K562 (cell line): ENCODE results near the gene C10orf105. TPM values are rescaled to one million over a fixed set of nuclear protein-coding genes. Genes with fewer than 3 reads are reported as not detected.

Experiments
- ATAC-seq: fragments of 200-7000 bp; cut with Tn5 transposase; 3 replicates; pipeline ENCODE4 v1.9.1; 2020; ENCODE audit warnings: moderate library complexity
- BruUV-seq: library from RNA; stranded (reverse); fragments of 400-500 nt; replicated peaks from 2 replicates; lab custom pipeline; 2021; lab: Mats Ljungman, UMichigan
- CTCF ChIA-PET: fragments of 300-600 bp; formaldehyde crosslinking; extraction: SDS; loops from one replicate; lab custom pipeline; 2021; ENCODE audit warnings: low intra/inter-chr PET ratio; lab: Yijun Ruan, JAX
- POLR2A ChIA-PET: fragments of 300-600, 350-650 bp; sonication (Branson Sonifier 250); formaldehyde crosslinking; extraction: SDS; loops from one replicate; lab custom pipeline; 2021; ENCODE audit warnings: antibody characterized with exemption, inconsistent platforms; lab: Yijun Ruan, JAX
- DNase-seq, 4 experiments: peaks; one replicate each; pipeline versions ENCODE4 v3.0.0 to v3.0.0-alpha.2; 2011 to 2018; ENCODE audit warnings: low spot score in 3 of 4, mixed read lengths in 3 of 4; ENCODE audit errors: extremely low read depth in 1 of 4
- FAIRE-seq: peaks from 2 replicates; lab custom pipeline; 2011; peaks lifted over from hg19 to GRCh38; lab: Jason Lieb, UNC
- H2AFZ ChIP-seq: 2 replicates; pipeline ENCODE4 v1.6.0; 2011; ENCODE audit warnings: low read depth, low read length, control low read depth, inconsistent platforms
- H3K27ac ChIP-seq: fragments of 200-600 bp; 3 replicates; pipeline ENCODE4 v1.8.0; 2011; ENCODE audit warnings: low read depth, mild to moderate bottlenecking, control low read depth, inconsistent platforms, low read length, moderate library complexity, mixed read lengths; ENCODE audit errors: extremely low read depth
- H3K27me3 ChIP-seq, 2 experiments: fragments of 300-600 bp in 1 of 2; 2 replicates in 1 of 2; 3 replicates in 1 of 2; pipeline versions ENCODE4 v1.6.0 to v1.8.0; 2011; ENCODE audit warnings: inconsistent platforms in 2 of 2, low read length in 2 of 2, mild to moderate bottlenecking in 1 of 2, mixed read lengths in 1 of 2, moderate library complexity in 1 of 2; ENCODE audit not compliant: control insufficient read depth in 2 of 2, insufficient read depth in 2 of 2
- H3K36me3 ChIP-seq: fragments of 300-600 bp; 3 replicates; pipeline ENCODE4 v1.8.0; 2011; ENCODE audit warnings: mild to moderate bottlenecking, low read length, inconsistent platforms; ENCODE audit not compliant: control insufficient read depth, insufficient read depth
- H3K4me1 ChIP-seq, 2 experiments: fragments of 200-600 bp in 1 of 2; replicated peaks in 1 of 2; 2 replicates in 1 of 2; 3 replicates in 1 of 2; pipeline versions ENCODE4 v1.5.1 to v1.8.0; 2011; ENCODE audit warnings: inconsistent platforms in 2 of 2, low read length in 2 of 2, mild to moderate bottlenecking in 1 of 2, mixed read lengths in 1 of 2, moderate library complexity in 1 of 2; ENCODE audit not compliant: control insufficient read depth in 2 of 2, insufficient read depth in 2 of 2
- H3K4me2 ChIP-seq: 2 replicates; pipeline ENCODE4 v1.6.1; 2011; ENCODE audit warnings: low read length, control low read depth, inconsistent platforms, mixed read lengths; ENCODE audit not compliant: insufficient read depth
- H3K4me3 ChIP-seq: fragments of 200-600 bp; sonication (generic), shearing (Covaris generic); 2 replicates; pipeline ENCODE4 v1.5.1; 2016; ENCODE audit warnings: control low read depth, inconsistent platforms
- H3K79me2 ChIP-seq: fragments of 200-600 bp; 3 replicates; pipeline ENCODE4 v1.8.0; 2011; ENCODE audit warnings: low read length, inconsistent platforms; ENCODE audit not compliant: control insufficient read depth, insufficient read depth
- H3K9ac ChIP-seq, 2 experiments: 2 replicates each; pipeline versions ENCODE4 v1.6.0 to v1.6.1; 2011; ENCODE audit warnings: low read depth in 2 of 2, low read length in 2 of 2, control low read depth in 1 of 2, inconsistent platforms in 1 of 2, mild to moderate bottlenecking in 1 of 2, mixed read lengths in 1 of 2; ENCODE audit not compliant: insufficient read depth in 1 of 2
- H3K9me1 ChIP-seq: one replicate; pipeline ENCODE4 v1.6.0; 2011; ENCODE audit warnings: inconsistent platforms, mild to moderate bottlenecking, low read length, moderate library complexity; ENCODE audit not compliant: control insufficient read depth, insufficient read depth
- H3K9me3 ChIP-seq: replicated peaks from 2 replicates; pipeline ENCODE4 v1.5.1; 2011; ENCODE audit warnings: low read depth, low read length, inconsistent platforms; ENCODE audit not compliant: control insufficient read depth, insufficient read depth
- H4K20me1 ChIP-seq: replicated peaks from 2 replicates; pipeline ENCODE4 v1.6.1; 2011; ENCODE audit warnings: low read length, inconsistent platforms, mixed read lengths; ENCODE audit not compliant: control insufficient read depth, insufficient read depth
- EGR1 ChIP-seq: fragments of 450-650 bp; conservative IDR thresholded peaks from 2 replicates; pipeline ENCODE4 v1.6.1; 2017; ENCODE audit warnings: mild to moderate bottlenecking
- ETV6 ChIP-seq, 3 experiments: fragments of 150-350 bp in 1 of 3; sonication (generic) in 1 of 3; formaldehyde crosslinking in 1 of 3; IDR thresholded peaks; 2 replicates each; pipeline versions ENCODE4 v1.6.1 to v1.8.0; 2014 to 2022; ENCODE audit warnings: borderline replicate concordance in 2 of 3, low read depth in 2 of 3, antibody characterized with exemption in 1 of 3, low read length in 1 of 3, mild to moderate bottlenecking in 1 of 3, missing genetic modification reagents in 1 of 3
- KLF16 ChIP-seq: IDR thresholded peaks from 2 replicates; pipeline ENCODE4 v1.6.1; 2016; ENCODE audit warnings: antibody characterized with exemption
- ZBTB7A ChIP-seq: IDR thresholded peaks from 2 replicates; pipeline ENCODE4 v1.6.1; 2011; ENCODE audit warnings: low read depth, mild to moderate bottlenecking, low read length, moderate library complexity, borderline replicate concordance; ENCODE audit not compliant: control insufficient read depth
- ZNF175 ChIP-seq: fragments of 200-800 bp; sonication (Bioruptor generic); IDR thresholded peaks from 2 replicates; pipeline ENCODE4 v1.6.1; 2016; ENCODE audit warnings: low read depth, mild to moderate bottlenecking, missing genetic modification characterization, missing compliant biosample characterization
- WGBS: fragments of 100-300 bp; shearing (Covaris generic); methylation state at CpG from one replicate; pipeline ENCODE4 v1.1.6; 2016; ENCODE audit warnings: low coverage, mixed read lengths; ENCODE audit not compliant: insufficient coverage; ENCODE audit errors: missing lambda C conversion rate; 5-methylcytosine and 5-hydroxymethylcytosine counted together
- in situ Hi-C: fragments of 300-500 bp; cut with MboI; formaldehyde crosslinking; loops from 4 replicates; pipeline ENCODE4 v1.15.0; 2018; ENCODE audit warnings: inconsistent platforms, mixed read lengths
- intact Hi-C: fragments of 100-400 bp; cut with micrococcal nuclease; formaldehyde crosslinking; loops from 2 replicates; pipeline ENCODE4 v1.14.2; 2022
- polyA plus RNA-seq, 8 experiments: library from polyadenylated mRNA; depleted of rRNA in 4 of 8; stranded (reverse) in 5 of 8; unstranded in 3 of 8; fragments of >200 nt; fragmentation: Nextera tagmentation in 2 of 8; fragmentation: Illumina TruSeq in 1 of 8; extraction: Ambion mirVana in 2 of 8; extraction: Trizol in 1 of 8; gene quantifications; 2 replicates each; pipeline versions ENCODE4 v1.2.1 to v1.2.3, GENCODE V29; 2011 to 2014; ENCODE audit warnings: inconsistent platforms in 1 of 8, missing spikeins in 1 of 8
- total RNA-seq, 7 experiments: library from RNA; depleted of rRNA in 6 of 7; stranded (reverse); fragments of >200 nt in 6 of 7; fragmentation: Illumina TruSeq in 2 of 7; extraction: Trizol in 2 of 7; gene quantifications; 2 replicates each; pipeline versions ENCODE4 v1.2.1 to v1.2.3, GENCODE V29; 2011 to 2021; ENCODE audit warnings: low replicate concordance in 1 of 7

Gene C10orf105
- total and polyA plus RNA-seq, 9 of the 15 experiments (the other 6 are each of a cell fraction or from before 2014, with no cell fraction given), result 0.03 to 0.25 (median 0.04) TPM; not detected in 3

DNA sequence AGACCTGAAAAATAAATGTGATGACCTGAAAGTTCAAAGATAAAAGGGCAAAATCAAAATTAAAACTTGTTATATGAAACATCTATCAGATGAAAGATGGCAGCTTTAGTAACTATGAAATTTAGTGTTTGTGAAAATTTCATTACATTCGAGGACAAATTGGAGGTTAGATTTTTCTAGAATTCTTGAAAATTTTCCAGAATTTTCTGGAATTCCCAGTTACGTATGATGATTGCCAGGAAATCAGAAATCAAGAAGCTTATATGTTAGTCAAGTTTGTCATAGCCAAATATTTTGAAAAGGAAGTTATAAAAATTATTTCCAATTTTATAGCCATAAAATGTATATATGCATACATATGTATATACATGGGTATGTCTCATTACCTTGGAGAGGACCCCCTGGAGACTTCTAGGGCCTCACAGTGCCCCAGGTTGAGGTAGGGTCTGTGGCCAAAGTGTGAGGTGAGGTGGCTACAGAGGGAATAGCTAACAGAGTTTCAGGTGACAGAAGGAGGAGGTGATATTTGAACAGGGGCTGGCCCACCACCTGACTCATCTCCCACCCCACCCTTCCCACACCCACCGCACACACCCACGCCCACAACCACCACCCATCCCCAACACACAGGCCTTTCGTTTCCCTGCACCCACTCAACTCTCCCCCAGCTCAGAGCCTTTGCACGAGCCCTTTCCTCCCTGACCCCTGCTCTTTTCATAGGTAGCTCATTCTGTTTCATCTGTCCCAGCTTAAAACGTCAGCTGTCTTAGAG lies 21.5 kb downstream of the C10orf105 start:
- no peaks in the 10 kb centered on the region for H3K36me3 ChIP-seq
- CTCF ChIA-PET, result no interaction called here
- 15% methylated on average over 7 of the region's 7 CpGs for WGBS
- H3K9me3 ChIP-seq, result no peaks in the 10 kb centered on the region
- peak overlapping the region in 1 of 2 experiments; percentile 56; a peak in 1 of 4 replicates for H3K9ac ChIP-seq
- H3K79me2 ChIP-seq, result no peaks in the 10 kb centered on the region
- H3K27me3 ChIP-seq, result no peaks in the 10 kb centered on the region
- no peak overlapping the region for H2AFZ ChIP-seq
- H3K4me1 ChIP-seq, result peaks cover 13 to 55% of the 10 kb centered on the region in 2 experiments
- no peak overlapping the region for H3K27ac ChIP-seq
- intact Hi-C loops, result loop anchor here (5.0 kb wide), 4 partner anchors 61 to 316 kb away; no protein-coding TSS in a partner anchor
- H3K9me1 ChIP-seq, result no peaks in the 10 kb centered on the region
- BruUV-seq, result no TSS peak
- in situ Hi-C loops, result no loop called here
- no peak for ATAC-seq
- no peaks in the 10 kb centered on the region for H4K20me1 ChIP-seq
- no peak overlapping the region for H3K4me2 ChIP-seq
- DNase-seq, result peak in 3 of 4 experiments; percentile 48 to 78 (median 74)
- POLR2A ChIA-PET, result interaction anchor here (0.6 to 1.1 kb wide), 5 partner anchors 9 to 384 kb away, joined by 3 to 5 read pairs (median 3); partner anchors contain the start of gene C10orf105
- peak; percentile 69 for FAIRE-seq
- no peak for TF ChIP-seq ZNF175 (CRISPR knock-in tag)
- TF ChIP-seq EGR1, result peak; percentile 85
- TF ChIP-seq ZBTB7A, result peak; percentile 33; the same call in 1 of the 2 replicates
- TF ChIP-seq KLF16, result no peak
- TF ChIP-seq ETV6 (IDR thresholded peaks at IDR 0.05; ENCODE audit: borderline replicate concordance in 1 of 2, low read depth in 2 of 2, low read length in 1 of 2), result no peak
- TF ChIP-seq ETV6 (CRISPR knock-in tag; IDR thresholded peaks at IDR 0.05; ENCODE audit: borderline replicate concordance), result no peak
- no peak overlapping the region for H3K4me3 ChIP-seq
